Liver (tissue), 3 donors: Measurements from ENCODE around the gene EIF4G3.

ENCODE experiments used
- GABPA ChIP-seq, 2 donors: IDR thresholded peaks in 1 of 2; conservative IDR thresholded peaks in 1 of 2; 2 replicates each; pipeline ENCODE4 v1.6.1; 2016; ENCODE audit warnings: antibody characterized with exemption in 2 of 2, mild to moderate bottlenecking in 1 of 2, moderate library complexity in 1 of 2
- JUND ChIP-seq, 2 donors: IDR thresholded peaks; 2 replicates each; pipeline ENCODE4 v1.6.1; 2016; ENCODE audit warnings: antibody characterized with exemption in 2 of 2
- NR2F2 ChIP-seq: IDR thresholded peaks from 2 replicates; pipeline ENCODE4 v1.6.1; 2016; ENCODE audit warnings: antibody characterized with exemption
- RAD21 ChIP-seq, 2 donors: IDR thresholded peaks; 2 replicates each; pipeline ENCODE4 v1.6.1; 2016; ENCODE audit warnings: antibody characterized with exemption in 2 of 2, mild to moderate bottlenecking in 2 of 2
- TAF1 ChIP-seq: conservative IDR thresholded peaks from 2 replicates; pipeline ENCODE4 v1.6.1; 2016; ENCODE audit warnings: antibody characterized with exemption, mild to moderate bottlenecking
- TF ChIP-seq, protein P1 (sequence below): fragments of 150-350 bp; IDR thresholded peaks from 2 replicates; pipeline ENCODE4 v1.5.1; 2017; ENCODE audit warnings: improper control_type of control experiment, low read depth, low read length; ENCODE audit not compliant: missing input control
- TF ChIP-seq, protein P2 (sequence below): IDR thresholded peaks from 2 replicates; pipeline ENCODE4 v1.6.1; 2016; ENCODE audit warnings: antibody characterized with exemption, mild to moderate bottlenecking
- donor health status: healthy.
- donor health status: healthy.

DNA sequence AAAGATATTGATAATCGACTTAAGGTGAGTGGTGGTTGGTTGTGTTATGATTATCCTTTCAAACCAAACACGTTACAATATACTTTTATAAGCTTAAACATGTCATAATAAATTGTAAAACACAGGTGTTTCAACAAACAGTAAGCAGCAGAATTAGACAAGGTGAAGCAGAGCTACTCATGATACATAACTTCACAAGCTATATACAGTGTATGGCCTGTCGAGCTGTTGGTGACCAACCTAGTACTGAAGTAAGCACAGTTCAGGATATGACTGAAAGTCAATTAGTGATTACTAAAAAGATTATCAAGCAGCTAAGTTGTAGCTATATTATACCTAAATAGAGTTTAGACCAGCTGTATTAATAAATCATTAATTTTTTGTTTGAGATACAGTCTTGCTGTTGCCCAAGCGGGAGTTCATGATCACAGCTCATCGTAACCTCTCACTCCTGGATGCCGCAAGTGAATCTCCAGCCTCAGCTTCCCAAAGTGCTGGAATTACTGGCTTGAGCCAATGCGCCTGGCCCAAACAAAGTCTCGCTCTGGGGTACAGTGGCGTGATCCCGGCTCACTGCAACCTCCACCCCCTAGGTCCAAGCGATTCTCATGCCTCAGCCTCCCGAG, 148.1 kb downstream of the EIF4G3 start:
- TF ChIP-seq JUND (IDR thresholded peaks at IDR 0.05) (no peak), RAD21 (IDR thresholded peaks at IDR 0.05) (no peak), GABPA (IDR thresholded peaks at IDR 0.05 in 1 of 2, conservative IDR thresholded peaks at IDR 0.05 in 1 of 2) (no peak), TAF1 (no peak), NR2F2 (no peak)
- TF ChIP-seq, protein P1, sequence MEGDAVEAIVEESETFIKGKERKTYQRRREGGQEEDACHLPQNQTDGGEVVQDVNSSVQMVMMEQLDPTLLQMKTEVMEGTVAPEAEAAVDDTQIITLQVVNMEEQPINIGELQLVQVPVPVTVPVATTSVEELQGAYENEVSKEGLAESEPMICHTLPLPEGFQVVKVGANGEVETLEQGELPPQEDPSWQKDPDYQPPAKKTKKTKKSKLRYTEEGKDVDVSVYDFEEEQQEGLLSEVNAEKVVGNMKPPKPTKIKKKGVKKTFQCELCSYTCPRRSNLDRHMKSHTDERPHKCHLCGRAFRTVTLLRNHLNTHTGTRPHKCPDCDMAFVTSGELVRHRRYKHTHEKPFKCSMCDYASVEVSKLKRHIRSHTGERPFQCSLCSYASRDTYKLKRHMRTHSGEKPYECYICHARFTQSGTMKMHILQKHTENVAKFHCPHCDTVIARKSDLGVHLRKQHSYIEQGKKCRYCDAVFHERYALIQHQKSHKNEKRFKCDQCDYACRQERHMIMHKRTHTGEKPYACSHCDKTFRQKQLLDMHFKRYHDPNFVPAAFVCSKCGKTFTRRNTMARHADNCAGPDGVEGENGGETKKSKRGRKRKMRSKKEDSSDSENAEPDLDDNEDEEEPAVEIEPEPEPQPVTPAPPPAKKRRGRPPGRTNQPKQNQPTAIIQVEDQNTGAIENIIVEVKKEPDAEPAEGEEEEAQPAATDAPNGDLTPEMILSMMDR: no peak
- TF ChIP-seq, protein P2, sequence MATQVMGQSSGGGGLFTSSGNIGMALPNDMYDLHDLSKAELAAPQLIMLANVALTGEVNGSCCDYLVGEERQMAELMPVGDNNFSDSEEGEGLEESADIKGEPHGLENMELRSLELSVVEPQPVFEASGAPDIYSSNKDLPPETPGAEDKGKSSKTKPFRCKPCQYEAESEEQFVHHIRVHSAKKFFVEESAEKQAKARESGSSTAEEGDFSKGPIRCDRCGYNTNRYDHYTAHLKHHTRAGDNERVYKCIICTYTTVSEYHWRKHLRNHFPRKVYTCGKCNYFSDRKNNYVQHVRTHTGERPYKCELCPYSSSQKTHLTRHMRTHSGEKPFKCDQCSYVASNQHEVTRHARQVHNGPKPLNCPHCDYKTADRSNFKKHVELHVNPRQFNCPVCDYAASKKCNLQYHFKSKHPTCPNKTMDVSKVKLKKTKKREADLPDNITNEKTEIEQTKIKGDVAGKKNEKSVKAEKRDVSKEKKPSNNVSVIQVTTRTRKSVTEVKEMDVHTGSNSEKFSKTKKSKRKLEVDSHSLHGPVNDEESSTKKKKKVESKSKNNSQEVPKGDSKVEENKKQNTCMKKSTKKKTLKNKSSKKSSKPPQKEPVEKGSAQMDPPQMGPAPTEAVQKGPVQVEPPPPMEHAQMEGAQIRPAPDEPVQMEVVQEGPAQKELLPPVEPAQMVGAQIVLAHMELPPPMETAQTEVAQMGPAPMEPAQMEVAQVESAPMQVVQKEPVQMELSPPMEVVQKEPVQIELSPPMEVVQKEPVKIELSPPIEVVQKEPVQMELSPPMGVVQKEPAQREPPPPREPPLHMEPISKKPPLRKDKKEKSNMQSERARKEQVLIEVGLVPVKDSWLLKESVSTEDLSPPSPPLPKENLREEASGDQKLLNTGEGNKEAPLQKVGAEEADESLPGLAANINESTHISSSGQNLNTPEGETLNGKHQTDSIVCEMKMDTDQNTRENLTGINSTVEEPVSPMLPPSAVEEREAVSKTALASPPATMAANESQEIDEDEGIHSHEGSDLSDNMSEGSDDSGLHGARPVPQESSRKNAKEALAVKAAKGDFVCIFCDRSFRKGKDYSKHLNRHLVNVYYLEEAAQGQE: no peak
